Colonic mucosa (tissue), 4 donors: ENCODE measurements around the gene SYNPR. TPM values are rescaled to one million over a fixed set of nuclear protein-coding genes. Genes with fewer than 3 reads are reported as not detected.
"Not testable (repeated sequence)": the region's sequence is repeated elsewhere in the genome, so short reads cannot be mapped to it uniquely, and the experiment has no call there.

ENCODE experiments used
- DNase-seq: peaks from one replicate; pipeline ENCODE4 v3.0.0-alpha.2; 2020
- H3K27ac ChIP-seq: fragments of 200-600 bp; one replicate; pipeline ENCODE4 v1.8.0; 2021
- H3K27me3 ChIP-seq: fragments of 200-600 bp; one replicate; pipeline ENCODE4 v1.8.0; 2021
- H3K36me3 ChIP-seq: fragments of 200-600 bp; one replicate; pipeline ENCODE4 v1.8.0; 2021
- H3K4me1 ChIP-seq: fragments of 200-600 bp; one replicate; pipeline ENCODE4 v1.8.0; 2021; ENCODE audit warnings: mild to moderate bottlenecking
- H3K4me3 ChIP-seq: fragments of 200-600 bp; one replicate; pipeline ENCODE4 v1.8.0; 2021
- H3K9ac ChIP-seq, 2 donors: one replicate each; pipeline ENCODE4 v1.7.0; 2013; ENCODE audit warnings: control low read depth in 2 of 2, low read depth in 2 of 2, low read length in 2 of 2
- H3K9me3 ChIP-seq: fragments of 200-600 bp; one replicate; pipeline ENCODE4 v1.8.0; 2021
- CTCF ChIP-seq: fragments of 200-600 bp; IDR thresholded peaks from one replicate; pipeline ENCODE4 v1.8.0; 2022; ENCODE audit warnings: antibody characterized with exemption, mild to moderate bottlenecking
- intact Hi-C: fragments of 100-400 bp; cut with DNase I; formaldehyde crosslinking; loops from one replicate; pipeline ENCODE4 v1.14.1; 2022
- total RNA-seq, 2 donors: library from RNA; stranded (reverse); fragmentation: NEBNext Ultra II Directional in 1 of 2; extraction: Animal tissue kit (Norgen Biotek cat#: 25700) in 1 of 2; gene quantifications; one replicate each; pipeline ENCODE4 v1.2.1, GENCODE V29; 2021
- donor health status: healthy.
- donor health status: DM: no; HTN: no; CAD: no.
- donor health status: DM: no; HTN: no; CAD: no.

SYNPR gene
- total RNA-seq, 2 donors from 2014 or later = 0.17 TPM; not detected in 1

- Histone ChIP-seq H3K4me3 (no peak overlapping the region), H3K9me3 (no peaks in the 10 kb centered on the region), H3K27ac (no peak overlapping the region), H3K4me1 (no peaks in the 10 kb centered on the region), H3K36me3 (no peaks in the 10 kb centered on the region), H3K9ac (no peak overlapping the region), H3K27me3 (no peaks in the 10 kb centered on the region)
- DNase-seq = no peak
- no peak for TF ChIP-seq CTCF
- intact Hi-C loops = no loop called here
Observed at GRCh38 chr3:63251499-63251898, 26.6 kb upstream of the SYNPR start.

- DNase-seq, intact Hi-C loops, H3K4me3 ChIP-seq, H3K27me3 ChIP-seq, H3K36me3 ChIP-seq, H3K9me3 ChIP-seq, H3K27ac ChIP-seq, H3K9ac ChIP-seq, H3K4me1 ChIP-seq: not testable (repeated sequence)
Observed at GRCh38 chr3:63255819-63256218, 22.3 kb upstream of the SYNPR start.

- Histone ChIP-seq H3K9me3 (no peaks in the 10 kb centered on the region), H3K9ac (no peak overlapping the region), H3K36me3 (no peaks in the 10 kb centered on the region), H3K4me1 (no peaks in the 10 kb centered on the region), H3K4me3 (no peak overlapping the region), H3K27me3 (no peaks in the 10 kb centered on the region), H3K27ac (no peak overlapping the region)
- intact Hi-C loops = no loop called here
- TF ChIP-seq CTCF = no peak
- no peak for DNase-seq
Observed at GRCh38 chr3:63264716-63265115, 13.4 kb upstream of the SYNPR start.

GRCh38 chr3:63274359-63274758, 3.7 kb upstream of the SYNPR start:
- no peaks in the 10 kb centered on the region for H3K4me1 ChIP-seq
- no peaks in the 10 kb centered on the region for H3K36me3 ChIP-seq
- no peak for DNase-seq
- H3K27me3 ChIP-seq = peaks cover 12% of the 10 kb centered on the region
- intact Hi-C loops = no loop called here
- H3K4me3 ChIP-seq = no peak overlapping the region
- TF ChIP-seq CTCF = no peak
- no peak overlapping the region for H3K9ac ChIP-seq
- no peaks in the 10 kb centered on the region for H3K9me3 ChIP-seq
- no peak overlapping the region for H3K27ac ChIP-seq

GRCh38 chr3:63279005-63279841, 1.1 kb downstream of the SYNPR start:
- Histone ChIP-seq H3K9ac (no peak overlapping the region), H3K27me3 (peaks cover 12% of the 10 kb centered on the region), H3K9me3 (no peaks in the 10 kb centered on the region), H3K27ac (no peak overlapping the region), H3K36me3 (no peaks in the 10 kb centered on the region), H3K4me3 (no peak overlapping the region), H3K4me1 (no peaks in the 10 kb centered on the region)
- TF ChIP-seq CTCF = no peak
- intact Hi-C loops = no loop called here
- no peak for DNase-seq

- intact Hi-C loops = no loop called here
- H3K4me3 ChIP-seq = no peak overlapping the region
- no peaks in the 10 kb centered on the region for H3K4me1 ChIP-seq
- no peak for TF ChIP-seq CTCF
- H3K27ac ChIP-seq = no peak overlapping the region
- H3K9ac ChIP-seq = no peak overlapping the region
- H3K27me3 ChIP-seq = no peaks in the 10 kb centered on the region
- H3K36me3 ChIP-seq = no peaks in the 10 kb centered on the region
- DNase-seq = no peak
- H3K9me3 ChIP-seq = no peaks in the 10 kb centered on the region
Observed at GRCh38 chr3:63287610-63288009, 9.5 kb downstream of the SYNPR start.
